GM21360 (cell line): ENCODE data around the gene PCDHB13.
"Not testable (repeated sequence)": the region's sequence is repeated elsewhere in the genome, so short reads cannot be mapped to it uniquely, and the experiment has no call there.

Experiments
- ATAC-seq: cut with Tn5 transposase; IDR thresholded peaks from one replicate; pipeline ENCODE4 v1.9.1; 2021; ENCODE audit warnings: mild to moderate bottlenecking, moderate library complexity; ENCODE audit not compliant: unreplicated experiment

PCDHB13 gene

DNA sequence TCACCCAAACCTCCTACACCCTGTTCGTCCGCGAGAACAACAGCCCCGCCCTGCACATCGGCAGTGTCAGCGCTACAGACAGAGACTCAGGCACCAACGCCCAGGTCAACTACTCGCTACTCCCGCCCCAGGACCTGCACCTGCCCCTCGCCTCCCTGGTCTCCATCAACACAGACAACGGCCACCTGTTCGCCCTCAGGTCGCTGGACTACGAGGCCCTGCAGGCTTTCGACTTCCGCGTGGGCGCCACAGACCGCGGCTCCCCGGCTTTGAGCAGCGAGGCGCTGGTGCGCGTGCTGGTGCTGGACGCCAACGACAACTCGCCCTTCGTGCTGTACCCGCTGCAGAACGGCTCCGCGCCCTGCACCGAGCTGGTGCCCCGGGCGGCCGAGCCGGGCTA lies 12.6 kb upstream of the PCDHB13 start:
- not testable (repeated sequence) for ATAC-seq

DNA sequence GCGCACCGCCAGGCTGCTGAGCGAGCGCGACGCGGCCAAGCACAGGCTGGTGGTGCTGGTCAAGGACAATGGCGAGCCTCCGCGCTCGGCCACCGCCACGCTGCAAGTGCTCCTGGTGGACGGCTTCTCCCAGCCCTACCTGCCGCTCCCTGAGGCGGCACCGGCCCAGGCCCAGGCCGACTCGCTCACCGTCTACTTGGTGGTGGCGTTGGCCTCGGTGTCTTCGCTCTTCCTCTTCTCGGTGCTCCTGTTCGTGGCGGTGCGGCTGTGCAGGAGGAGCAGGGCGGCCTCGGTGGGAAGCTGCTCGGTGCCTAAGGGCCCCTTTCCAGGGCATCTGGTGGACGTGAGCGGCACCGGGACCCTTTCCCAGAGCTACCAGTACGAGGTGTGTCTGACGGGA lies 12.1 kb upstream of the PCDHB13 start:
- not testable (repeated sequence) for ATAC-seq

DNA sequence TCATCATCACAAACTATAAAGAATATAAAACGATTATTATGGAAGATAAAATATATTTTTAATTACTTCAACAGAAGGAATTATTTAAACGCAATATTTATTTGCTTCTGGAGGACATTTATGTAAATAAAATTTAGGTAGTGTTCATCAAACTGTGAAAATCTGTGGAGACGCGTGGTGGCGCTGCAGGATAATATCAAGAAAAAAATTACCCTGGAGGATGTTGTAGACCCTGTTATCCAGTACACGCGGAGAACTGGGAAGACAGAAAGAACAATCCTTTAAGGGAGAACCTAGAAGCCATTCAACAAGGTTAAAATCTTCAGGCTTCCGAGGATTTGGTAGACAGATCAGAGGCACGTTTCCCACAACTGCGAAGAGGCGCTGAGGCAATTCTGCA lies 5.2 kb upstream of the PCDHB13 start, which contains the start of gene PCDHB12:
TSS of gene PCDHB12 (plus strand) at position 242 of the 400 bp plus-strand sequence. CDS start 189 bp downstream, outside the sequence.
- ATAC-seq: no peak

DNA sequence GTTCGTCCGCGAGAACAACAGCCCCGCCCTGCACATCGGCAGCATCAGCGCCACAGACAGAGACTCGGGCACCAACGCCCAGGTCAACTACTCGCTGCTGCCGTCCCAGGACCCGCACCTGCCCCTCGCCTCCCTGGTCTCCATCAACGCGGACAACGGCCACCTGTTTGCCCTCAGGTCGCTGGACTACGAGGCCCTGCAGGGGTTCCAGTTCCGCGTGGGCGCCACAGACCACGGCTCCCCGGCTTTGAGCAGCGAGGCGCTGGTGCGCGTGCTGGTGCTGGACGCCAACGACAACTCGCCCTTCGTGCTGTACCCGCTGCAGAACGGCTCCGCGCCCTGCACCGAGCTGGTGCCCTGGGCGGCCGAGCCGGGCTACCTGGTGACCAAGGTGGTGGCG lies 3.4 kb upstream of the PCDHB13 start:
- not testable (repeated sequence) for ATAC-seq

DNA sequence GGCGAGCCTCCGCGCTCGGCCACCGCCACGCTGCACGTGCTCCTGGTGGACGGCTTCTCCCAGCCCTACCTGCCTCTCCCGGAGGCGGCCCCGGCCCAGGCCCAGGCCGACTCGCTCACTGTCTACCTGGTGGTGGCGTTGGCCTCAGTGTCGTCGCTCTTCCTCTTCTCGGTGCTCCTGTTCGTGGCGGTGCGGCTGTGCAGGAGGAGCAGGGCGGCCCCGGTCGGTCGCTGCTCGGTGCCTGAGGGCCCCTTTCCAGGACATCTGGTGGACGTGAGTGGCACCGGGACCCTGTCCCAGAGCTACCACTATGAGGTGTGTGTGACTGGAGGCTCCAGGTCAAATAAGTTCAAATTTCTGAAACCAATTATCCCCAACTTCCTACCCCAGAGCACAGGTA lies 2.9 kb upstream of the PCDHB13 start:
- ATAC-seq: not testable (repeated sequence)

DNA sequence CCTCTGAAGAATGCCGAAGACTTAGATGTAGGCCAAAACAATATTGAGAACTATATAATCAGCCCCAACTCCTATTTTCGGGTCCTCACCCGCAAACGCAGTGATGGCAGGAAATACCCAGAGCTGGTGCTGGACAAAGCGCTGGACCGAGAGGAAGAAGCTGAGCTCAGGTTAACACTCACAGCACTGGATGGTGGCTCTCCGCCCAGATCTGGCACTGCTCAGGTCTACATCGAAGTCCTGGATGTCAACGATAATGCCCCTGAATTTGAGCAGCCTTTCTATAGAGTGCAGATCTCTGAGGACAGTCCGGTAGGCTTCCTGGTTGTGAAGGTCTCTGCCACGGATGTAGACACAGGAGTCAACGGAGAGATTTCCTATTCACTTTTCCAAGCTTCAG lies 864 bp downstream of the PCDHB13 start:
- ATAC-seq: not testable (repeated sequence)

DNA sequence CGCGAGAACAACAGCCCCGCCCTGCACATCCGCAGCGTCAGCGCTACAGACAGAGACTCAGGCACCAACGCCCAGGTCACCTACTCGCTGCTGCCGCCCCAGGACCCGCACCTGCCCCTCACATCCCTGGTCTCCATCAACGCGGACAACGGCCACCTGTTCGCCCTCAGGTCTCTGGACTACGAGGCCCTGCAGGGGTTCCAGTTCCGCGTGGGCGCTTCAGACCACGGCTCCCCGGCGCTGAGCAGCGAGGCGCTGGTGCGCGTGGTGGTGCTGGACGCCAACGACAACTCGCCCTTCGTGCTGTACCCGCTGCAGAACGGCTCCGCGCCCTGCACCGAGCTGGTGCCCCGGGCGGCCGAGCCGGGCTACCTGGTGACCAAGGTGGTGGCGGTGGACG lies 1.8 kb downstream of the PCDHB13 start:
- ATAC-seq: not testable (repeated sequence)

DNA sequence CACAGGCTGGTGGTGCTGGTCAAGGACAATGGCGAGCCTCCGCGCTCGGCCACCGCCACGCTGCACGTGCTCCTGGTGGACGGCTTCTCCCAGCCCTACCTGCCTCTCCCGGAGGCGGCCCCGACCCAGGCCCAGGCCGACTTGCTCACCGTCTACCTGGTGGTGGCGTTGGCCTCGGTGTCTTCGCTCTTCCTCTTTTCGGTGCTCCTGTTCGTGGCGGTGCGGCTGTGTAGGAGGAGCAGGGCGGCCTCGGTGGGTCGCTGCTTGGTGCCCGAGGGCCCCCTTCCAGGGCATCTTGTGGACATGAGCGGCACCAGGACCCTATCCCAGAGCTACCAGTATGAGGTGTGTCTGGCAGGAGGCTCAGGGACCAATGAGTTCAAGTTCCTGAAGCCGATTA lies 2.3 kb downstream of the PCDHB13 start:
- ATAC-seq: not testable (repeated sequence)

DNA sequence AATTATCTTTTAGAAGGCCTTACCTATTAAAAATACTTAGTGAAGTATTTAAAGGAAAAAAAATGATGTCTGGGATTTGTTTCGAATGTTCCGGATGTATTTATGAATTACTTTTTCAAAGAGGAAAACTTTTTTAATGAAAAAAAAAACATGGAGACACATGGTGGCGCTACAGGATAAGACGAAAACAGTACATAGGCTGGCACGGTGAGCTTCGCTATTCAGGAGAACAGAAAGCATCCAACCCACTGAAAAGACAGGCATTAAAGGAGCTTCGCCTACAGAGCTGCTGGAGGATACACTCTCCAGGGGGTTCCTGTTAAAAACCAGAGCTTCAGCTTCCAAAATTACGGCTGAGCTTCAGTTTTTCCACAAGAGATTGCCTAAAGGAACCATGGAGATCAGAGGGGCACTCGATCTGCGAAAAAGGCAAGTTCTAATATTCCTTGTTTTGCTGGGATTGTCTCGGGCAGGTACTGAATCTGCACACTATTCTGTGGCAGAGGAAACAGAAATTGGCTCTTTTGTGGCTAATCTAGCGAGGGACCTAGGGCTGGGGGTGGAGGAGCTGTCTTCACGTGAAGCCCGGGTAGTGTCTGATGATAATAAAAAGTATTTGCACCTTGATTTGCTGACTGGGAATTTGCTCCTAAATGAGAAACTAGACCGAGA lies 9.5 kb downstream of the PCDHB13 start, which contains the start of gene PCDHB14:
TSS of gene PCDHB14 (plus strand) at position 232 of the 672 bp plus-strand sequence. CDS start at position 395, 163 bp downstream.
- ATAC-seq: no peak

DNA sequence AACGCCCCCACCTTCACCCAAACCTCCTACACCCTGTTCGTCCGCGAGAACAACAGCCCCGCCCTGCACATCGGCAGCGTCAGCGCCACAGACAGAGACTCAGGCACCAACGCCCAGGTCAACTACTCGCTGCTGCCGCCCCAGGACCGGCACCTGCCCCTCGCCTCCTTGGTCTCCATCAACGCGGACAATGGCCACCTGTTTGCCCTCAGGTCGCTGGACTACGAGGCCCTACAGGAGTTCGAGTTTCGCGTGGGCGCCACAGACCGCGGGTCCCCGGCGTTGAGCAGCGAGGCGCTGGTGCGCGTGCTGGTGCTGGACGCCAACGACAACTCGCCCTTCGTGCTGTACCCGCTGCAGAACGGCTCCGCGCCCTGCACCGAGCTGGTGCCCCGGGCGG lies 11.1 kb downstream of the PCDHB13 start:
- not testable (repeated sequence) for ATAC-seq

DNA sequence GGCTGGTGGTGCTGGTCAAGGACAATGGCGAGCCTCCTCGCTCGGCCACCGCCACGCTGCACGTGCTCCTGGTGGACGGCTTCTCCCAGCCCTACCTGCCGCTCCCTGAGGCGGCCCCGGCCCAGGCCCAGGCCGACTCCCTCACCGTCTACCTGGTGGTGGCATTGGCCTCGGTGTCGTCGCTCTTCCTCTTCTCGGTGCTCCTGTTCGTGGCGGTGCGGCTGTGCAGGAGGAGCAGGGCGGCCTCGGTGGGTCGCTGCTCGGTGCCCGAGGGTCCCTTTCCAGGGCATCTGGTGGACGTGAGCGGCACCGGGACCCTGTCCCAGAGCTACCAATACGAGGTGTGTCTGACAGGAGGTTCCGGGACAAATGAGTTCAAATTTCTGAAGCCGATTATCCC lies 11.7 kb downstream of the PCDHB13 start:
- ATAC-seq: not testable (repeated sequence)

DNA sequence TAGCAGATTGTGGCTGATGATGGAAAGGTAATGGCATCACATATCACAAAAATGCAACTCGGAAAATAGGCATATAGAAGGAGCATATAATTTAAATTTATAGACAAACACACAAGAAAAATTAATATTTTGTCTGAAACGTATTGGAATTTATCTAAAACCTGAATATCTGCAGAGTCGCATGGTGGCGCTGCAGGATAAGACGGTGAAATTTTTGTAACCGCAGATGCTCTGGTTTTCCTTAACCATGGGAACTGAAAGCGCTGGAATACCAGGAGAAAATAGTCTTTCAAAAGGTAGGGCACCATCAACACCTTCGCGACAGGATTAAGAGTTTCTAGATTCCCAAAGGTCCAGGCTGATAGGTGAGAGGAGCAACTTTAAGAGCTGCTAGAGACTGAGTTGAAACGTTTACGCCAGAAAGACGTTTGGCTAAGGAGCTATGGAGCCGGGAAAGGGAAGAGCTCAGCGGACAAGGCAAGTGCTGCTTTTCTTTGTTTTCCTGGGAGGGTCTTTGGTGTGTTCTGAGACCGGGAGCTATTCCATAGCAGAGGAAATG lies 20.5 kb downstream of the PCDHB13 start:
- no peak for ATAC-seq

DNA sequence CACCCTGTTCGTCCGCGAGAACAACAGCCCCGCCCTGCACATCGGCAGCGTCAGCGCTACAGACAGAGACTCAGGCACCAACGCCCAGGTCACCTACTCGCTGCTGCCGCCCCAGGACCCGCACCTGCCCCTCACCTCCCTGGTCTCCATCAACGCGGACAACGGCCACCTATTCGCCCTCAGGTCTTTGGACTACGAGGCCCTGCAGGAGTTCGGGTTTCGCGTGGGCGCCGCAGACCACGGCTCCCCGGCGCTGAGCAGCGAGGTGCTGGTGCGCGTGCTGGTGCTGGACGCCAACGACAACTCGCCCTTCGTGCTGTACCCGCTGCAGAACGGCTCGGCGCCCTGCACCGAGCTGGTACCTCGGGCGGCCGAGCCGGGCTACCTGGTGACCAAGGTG lies 22.2 kb downstream of the PCDHB13 start:
- not testable (repeated sequence) for ATAC-seq

DNA sequence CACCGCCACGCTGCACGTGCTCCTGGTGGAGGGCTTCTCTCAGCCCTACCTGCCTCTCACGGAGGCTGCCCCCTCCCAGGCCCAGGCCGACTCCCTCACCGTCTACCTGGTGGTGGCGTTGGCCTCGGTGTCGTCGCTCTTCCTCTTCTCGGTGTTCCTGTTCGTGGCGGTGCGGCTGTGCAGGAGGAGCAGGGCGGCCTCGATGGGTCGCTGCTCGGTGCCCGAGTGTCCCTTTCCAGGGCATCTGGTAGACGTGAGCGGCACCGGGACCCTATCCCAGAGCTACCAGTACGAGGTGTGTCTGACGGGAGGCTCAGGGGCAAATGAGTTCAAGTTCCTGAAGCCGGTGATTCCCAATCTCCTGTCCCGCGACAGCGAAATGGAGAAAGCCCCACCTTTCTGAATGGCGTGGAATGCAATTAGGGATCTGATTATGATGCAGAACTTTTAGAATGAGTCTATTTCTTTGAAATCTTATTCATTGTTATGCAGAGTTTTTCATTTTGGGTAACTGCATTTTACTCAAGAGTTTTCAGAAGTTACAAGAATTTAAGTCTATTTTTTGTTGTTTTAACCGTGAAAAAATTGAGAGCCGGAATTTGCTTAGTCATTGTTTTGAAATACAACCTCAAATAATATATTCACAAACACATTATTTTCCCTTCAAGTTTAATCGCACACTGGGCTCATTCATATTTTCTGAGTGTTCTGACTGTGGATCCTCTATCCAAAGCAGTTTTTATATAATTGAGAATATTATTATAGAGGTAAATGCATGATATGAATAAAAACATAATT lies 23.0 kb downstream of the PCDHB13 start:
- ATAC-seq: no peak

DNA sequence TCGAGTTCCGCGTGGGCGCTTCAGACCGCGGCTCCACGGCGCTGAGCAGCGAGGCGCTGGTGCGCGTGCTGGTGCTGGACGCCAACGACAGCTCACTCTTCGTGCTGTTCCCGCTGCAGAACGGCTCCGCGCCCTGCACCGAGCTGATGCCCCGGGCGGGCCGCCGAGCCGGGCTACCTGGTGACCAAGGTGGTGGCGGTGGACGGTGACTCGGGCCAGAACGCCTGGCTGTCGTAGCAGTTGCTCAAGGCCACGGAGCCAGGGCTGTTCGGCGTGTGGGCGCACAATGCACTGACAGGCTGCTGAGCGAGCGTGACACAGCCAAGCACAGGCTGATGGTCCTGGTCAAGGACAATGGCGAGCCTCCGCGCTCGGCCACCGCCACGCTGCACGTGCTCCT lies 27.8 kb downstream of the PCDHB13 start:
- no peak for ATAC-seq

DNA sequence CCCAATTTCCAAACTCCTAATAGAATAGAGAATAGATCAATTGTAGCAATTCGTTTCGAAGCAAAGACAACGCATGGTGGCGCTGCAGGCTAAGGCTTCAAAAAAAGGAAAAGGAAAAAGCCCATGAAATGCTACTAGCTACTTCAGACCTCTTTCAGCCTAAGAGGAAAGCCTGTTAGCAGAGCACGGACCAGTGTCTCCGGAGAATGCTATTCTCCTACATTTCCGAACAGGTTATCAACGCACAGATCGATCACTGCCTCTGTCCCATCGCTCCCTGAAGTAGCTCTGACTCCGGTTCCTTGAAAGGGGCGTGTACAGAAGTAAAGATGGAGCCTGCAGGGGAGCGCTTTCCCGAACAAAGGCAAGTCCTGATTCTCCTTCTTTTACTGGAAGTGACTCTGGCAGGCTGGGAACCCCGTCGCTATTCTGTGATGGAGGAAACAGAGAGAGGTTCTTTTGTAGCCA lies 31.6 kb downstream of the PCDHB13 start, which contains the start of gene PCDHB15:
TSS of gene PCDHB15 (plus strand) at position 146 of the 468 bp plus-strand sequence. CDS start at position 330, 184 bp downstream.
- ATAC-seq: no peak

DNA sequence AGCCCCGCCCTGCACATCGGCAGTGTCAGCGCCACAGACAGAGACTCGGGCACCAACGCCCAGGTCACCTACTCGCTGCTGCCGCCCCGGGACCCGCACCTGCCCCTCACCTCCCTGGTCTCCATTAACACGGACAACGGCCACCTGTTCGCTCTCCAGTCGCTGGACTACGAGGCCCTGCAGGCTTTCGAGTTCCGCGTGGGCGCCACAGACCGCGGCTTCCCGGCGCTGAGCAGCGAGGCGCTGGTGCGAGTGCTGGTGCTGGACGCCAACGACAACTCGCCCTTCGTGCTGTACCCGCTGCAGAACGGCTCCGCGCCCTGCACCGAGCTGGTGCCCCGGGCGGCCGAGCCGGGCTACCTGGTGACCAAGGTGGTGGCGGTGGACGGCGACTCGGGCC lies 33.3 kb downstream of the PCDHB13 start:
- not testable (repeated sequence) for ATAC-seq

DNA sequence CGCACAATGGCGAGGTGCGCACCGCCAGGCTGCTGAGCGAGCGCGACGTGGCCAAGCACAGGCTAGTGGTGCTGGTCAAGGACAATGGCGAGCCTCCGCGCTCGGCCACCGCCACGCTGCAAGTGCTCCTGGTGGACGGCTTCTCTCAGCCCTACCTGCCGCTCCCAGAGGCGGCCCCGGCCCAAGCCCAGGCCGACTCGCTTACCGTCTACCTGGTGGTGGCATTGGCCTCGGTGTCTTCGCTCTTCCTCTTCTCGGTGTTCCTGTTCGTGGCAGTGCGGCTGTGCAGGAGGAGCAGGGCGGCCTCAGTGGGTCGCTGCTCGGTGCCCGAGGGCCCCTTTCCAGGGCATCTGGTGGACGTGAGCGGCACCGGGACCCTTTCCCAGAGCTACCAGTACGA lies 33.7 kb downstream of the PCDHB13 start:
- ATAC-seq: not testable (repeated sequence)

DNA sequence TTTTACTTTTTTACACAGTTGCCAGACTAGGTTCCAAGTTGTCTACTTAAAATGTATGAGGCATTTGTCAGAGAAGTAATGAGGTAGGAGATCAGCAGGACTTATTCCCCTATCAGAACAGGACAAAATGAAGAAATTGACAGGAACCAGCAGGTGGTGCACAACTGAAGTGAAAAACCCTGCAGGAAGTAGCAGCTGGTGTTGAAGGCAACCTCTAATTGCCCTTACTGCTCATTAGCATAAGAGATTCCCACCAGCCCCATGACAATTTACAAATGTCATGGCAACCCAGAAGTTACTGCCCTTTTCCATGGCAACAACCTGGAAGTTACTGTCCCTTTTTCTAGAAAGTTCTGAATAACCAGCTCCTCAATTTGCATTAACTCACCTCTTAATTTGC lies 36.9 kb downstream of the PCDHB13 start:
- ATAC-seq: no peak

DNA sequence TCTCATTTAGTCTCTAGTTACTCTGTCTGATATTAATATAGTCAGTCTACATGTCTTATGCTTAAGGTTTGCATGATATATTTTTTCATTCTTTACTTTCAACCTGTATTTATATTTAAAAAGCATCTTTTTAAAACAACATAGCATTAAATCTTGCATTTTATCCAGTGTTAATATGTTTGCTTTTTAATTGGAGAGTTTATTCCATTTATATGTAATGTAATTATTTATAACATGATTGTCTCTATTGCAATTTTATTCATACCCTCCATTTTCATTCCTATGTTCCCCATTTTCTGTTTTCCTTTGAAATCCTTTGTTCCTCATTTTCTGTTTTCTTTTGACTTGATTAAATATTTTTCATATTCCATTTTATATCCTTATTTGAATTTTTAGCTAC lies 44.7 kb downstream of the PCDHB13 start:
- ATAC-seq: no peak

DNA sequence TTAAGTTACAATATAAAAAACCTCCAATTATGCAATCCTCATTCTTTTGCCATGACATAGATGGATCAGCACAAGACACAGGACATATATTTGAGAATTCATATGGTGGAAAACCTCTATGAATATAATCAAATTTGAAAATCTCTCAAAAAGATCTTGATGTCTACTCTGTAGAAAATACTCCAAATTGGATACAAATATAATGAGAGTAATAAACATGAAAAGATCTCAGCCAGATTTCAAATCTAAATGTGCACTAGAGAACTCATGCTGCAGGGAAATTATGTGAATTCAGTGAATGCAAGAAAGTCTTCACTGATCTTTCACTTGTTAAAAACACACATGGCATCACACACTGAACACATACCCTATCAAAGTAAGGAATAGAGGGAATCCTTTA lies 45.2 kb downstream of the PCDHB13 start:
- no peak for ATAC-seq
